ENCODE results near the gene RCN2. TPM values are rescaled to one million over a fixed set of nuclear protein-coding genes. Genes with fewer than 3 reads are reported as not detected.
A peak's percentile ranks its signal among the peaks of the same experiment; 100 is the strongest.

RCN2 gene
- total and polyA plus RNA-seq, 2 of the 13 experiments (the other 11 are each of a cell fraction or from before 2014, with no cell fraction given) = 84.4 to 89.0 TPM

- no peak for TF ChIP-seq DNMT1 (CRISPR knock-in tag; IDR thresholded peaks at IDR 0.05)
- no peak for TF ChIP-seq HNRNPUL1 (IDR thresholded peaks at IDR 0.05; ENCODE audit: low read depth, low read length)
- no peak for TF ChIP-seq SNAI1 (CRISPR knock-in tag; IDR thresholded peaks at IDR 0.05; ENCODE audit: borderline replicate concordance)
- no peak for TF ChIP-seq SCMH1 (CRISPR knock-in tag; IDR thresholded peaks at IDR 0.05; ENCODE audit: borderline replicate concordance)
- TF ChIP-seq ZNF576 (CRISPR knock-in tag; IDR thresholded peaks at IDR 0.05) = no peak
- TF ChIP-seq PREB (CRISPR knock-in tag; IDR thresholded peaks at IDR 0.05) = no peak
- TF ChIP-seq PHF20 (CRISPR knock-in tag; IDR thresholded peaks at IDR 0.05) = peak; percentile 66
- no peak for TF ChIP-seq NFKBIZ (CRISPR knock-in tag; IDR thresholded peaks at IDR 0.05)
- no peak for TF ChIP-seq MIER2 (CRISPR knock-in tag; IDR thresholded peaks at IDR 0.05)
- peak in 1 of 2 experiments; percentile 63; a peak in 2 of 4 replicates for TF ChIP-seq HMGXB4 (CRISPR knock-in tag; IDR thresholded peaks at IDR 0.05; ENCODE audit: borderline replicate concordance in 1 of 2, low read depth in 1 of 2)
- TF ChIP-seq CCDC6 (CRISPR knock-in tag; IDR thresholded peaks at IDR 0.05) = no peak
- no peak for TF ChIP-seq MLLT10 (CRISPR knock-in tag; IDR thresholded peaks at IDR 0.05)
- no peak for TF ChIP-seq NR2F6 (IDR thresholded peaks at IDR 0.05)
- peak; percentile 23; the same call in 1 of the 2 replicates for TF ChIP-seq NR2F6 (CRISPR knock-in tag; IDR thresholded peaks at IDR 0.05)
- no peak for TF ChIP-seq ZNF747 (CRISPR knock-in tag; IDR thresholded peaks at IDR 0.05; ENCODE audit: borderline replicate concordance)
- peak; percentile 79; the same call in 1 of the 2 replicates for TF ChIP-seq HMGXB3 (CRISPR knock-in tag; IDR thresholded peaks at IDR 0.05; ENCODE audit: borderline replicate concordance)
- no peak for TF ChIP-seq ZNF546 (CRISPR knock-in tag; conservative IDR thresholded peaks at IDR 0.05)
- peak; percentile 57 for TF ChIP-seq ATF7-NPFF (CRISPR knock-in tag; IDR thresholded peaks at IDR 0.05; ENCODE audit: low read depth)
- no peak for TF ChIP-seq MNT (IDR thresholded peaks at IDR 0.05)
- peak; percentile 83; the same call in 1 of the 2 replicates for TF ChIP-seq ZNF709 (CRISPR knock-in tag; IDR thresholded peaks at IDR 0.05)
- TF ChIP-seq ATAD3A (CRISPR knock-in tag; IDR thresholded peaks at IDR 0.05) = no peak
Measured at GRCh38 chr15:76931397-76932134, at the start of gene RCN2 (continued).
